Measurements from ENCODE around the gene CTBP1. TPM values are rescaled to one million over a fixed set of nuclear protein-coding genes. Genes with fewer than 3 reads are reported as not detected.
A peak's percentile ranks its signal among the peaks of the same experiment; 100 is the strongest.

The CTBP1 gene
- total and polyA plus RNA-seq, 4 donors: 121 to 204 (median 138) TPM

DNA sequence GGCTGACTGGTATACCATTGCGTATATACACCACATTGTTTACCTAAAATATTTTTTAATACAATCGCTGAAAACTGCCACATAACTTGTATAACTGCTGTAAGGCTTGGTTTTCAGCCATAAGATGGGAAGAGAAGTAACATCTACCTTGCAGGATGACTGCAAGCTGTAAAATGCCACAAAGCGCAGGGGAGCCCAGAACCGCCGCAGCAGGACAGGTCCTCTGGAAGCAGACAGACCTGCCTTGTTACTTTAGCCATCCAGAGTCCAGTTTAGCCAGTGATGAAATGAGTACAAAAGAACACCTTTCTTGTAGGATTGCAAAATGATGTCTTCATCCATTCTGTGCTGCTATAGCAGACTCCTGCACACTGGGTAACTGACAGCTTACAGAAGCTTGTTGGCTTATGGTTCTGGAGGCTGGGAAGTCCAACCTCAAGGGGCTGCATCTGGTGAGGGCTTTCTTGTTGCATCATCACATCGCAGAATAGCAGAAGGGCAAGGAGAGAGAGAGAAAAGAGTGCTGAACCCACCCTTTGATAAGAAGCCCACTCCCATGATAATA, 4.1 kb upstream of the CTBP1 start:
- peaks cover 0 to 16% (median 4%) of the 10 kb centered on the region in 5 donors for H3K4me1 ChIP-seq (ENCODE audit: control insufficient read depth in 5 of 5, insufficient read depth in 5 of 5, low read length in 5 of 5)
- no peak for ATAC-seq (ENCODE audit: insufficient read depth, low FRiP score)
- H3K36me3 ChIP-seq (ENCODE audit: control insufficient read depth in 4 of 4, insufficient read depth in 4 of 4, low read length in 4 of 4): peaks cover 0 to 26% (median 4%) of the 10 kb centered on the region in 4 donors
- H3K4me3 ChIP-seq: no peak overlapping the region
- 97 to 98% methylated on average over 6 of the region's 6 CpGs for WGBS, 2 donors
- TF ChIP-seq CTCF (IDR thresholded peaks at IDR 0.05; ENCODE audit: control extremely low read depth, extremely low read depth): no peak
- no peak overlapping the region for H3K9ac ChIP-seq (ENCODE audit: insufficient read depth in 1 of 2, low read length in 2 of 2)
- H3K9me3 ChIP-seq (ENCODE audit: control insufficient read depth in 4 of 4, insufficient read depth in 3 of 4, low read length in 3 of 4): peaks cover 0 to 25% (median 2%) of the 10 kb centered on the region in 4 donors
- no peak for DNase-seq
- no peak overlapping the region for H3K27ac ChIP-seq (ENCODE audit: low read depth in 1 of 2, low read length in 1 of 2)
- H3K27me3 ChIP-seq (ENCODE audit: control insufficient read depth in 3 of 3, insufficient read depth in 3 of 3, low read length in 2 of 3): no peaks in the 10 kb centered on the region

- no peak overlapping the region for H3K27ac ChIP-seq (ENCODE audit: low read depth in 1 of 2, low read length in 1 of 2)
- H3K36me3 ChIP-seq (ENCODE audit: control insufficient read depth in 4 of 4, insufficient read depth in 4 of 4, low read length in 4 of 4): peaks cover 0 to 26% (median 4%) of the 10 kb centered on the region in 4 donors
- peaks cover 0 to 21% (median 2%) of the 10 kb centered on the region in 4 donors for H3K9me3 ChIP-seq (ENCODE audit: control insufficient read depth in 4 of 4, insufficient read depth in 3 of 4, low read length in 3 of 4)
- no peak overlapping the region for H3K4me3 ChIP-seq
- ATAC-seq (ENCODE audit: insufficient read depth, low FRiP score) (no peak), DNase-seq (no peak)
- H3K9ac ChIP-seq (ENCODE audit: insufficient read depth in 1 of 2, low read length in 2 of 2): no peak overlapping the region
- TF ChIP-seq CTCF (IDR thresholded peaks at IDR 0.05; ENCODE audit: control extremely low read depth, extremely low read depth): no peak
- no peaks in the 10 kb centered on the region for H3K27me3 ChIP-seq (ENCODE audit: control insufficient read depth in 3 of 3, insufficient read depth in 3 of 3, low read length in 2 of 3)
- 92 to 95% methylated on average over 11 of the region's 11 CpGs for WGBS, 2 donors
- peaks cover 4 to 20% (median 9%) of the 10 kb centered on the region in 5 donors for H3K4me1 ChIP-seq (ENCODE audit: control insufficient read depth in 5 of 5, insufficient read depth in 5 of 5, low read length in 5 of 5)
Observed at GRCh38 chr4:1251773-1252066, 2.8 kb upstream of the CTBP1 start.

DNA sequence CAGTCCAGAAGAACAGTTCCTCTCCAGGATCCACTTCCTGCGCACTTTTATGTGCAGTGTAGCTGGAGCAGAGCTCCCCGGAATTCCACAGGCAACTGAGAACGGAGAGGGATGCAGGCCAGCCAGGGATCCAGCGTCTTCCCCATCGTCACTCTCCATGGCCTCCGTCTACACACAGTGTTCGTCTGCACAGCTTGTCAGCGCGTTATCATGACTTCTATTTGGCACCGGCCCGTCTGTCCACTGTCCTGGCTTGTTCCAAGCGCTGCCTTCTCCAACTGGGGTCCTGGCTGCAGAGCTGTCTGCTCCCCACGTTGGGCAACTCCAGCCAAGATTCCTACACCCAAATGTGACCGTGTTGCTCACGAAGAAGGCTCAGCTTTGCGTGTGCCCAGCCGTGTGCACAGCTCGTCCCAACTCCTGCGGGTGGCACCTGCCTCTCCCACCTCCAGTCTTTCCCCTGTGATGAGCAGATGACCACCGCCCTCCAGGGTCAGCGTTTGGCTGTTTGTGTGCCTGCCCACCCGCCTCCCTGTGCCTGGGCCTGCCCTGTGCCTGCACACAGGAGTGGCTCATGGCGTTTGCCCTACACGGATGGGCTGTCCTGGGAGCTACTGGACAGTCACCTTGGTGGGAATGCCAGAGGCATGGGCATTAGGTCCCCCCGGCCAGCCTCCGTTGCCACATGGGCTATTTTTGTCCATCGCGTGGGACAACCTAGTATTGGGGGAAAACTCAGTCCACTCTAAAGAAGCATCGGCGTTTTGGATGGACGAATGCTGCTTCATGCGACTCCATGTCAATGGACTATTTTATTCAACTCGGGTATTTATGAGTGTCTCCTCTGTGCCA, 2.2 kb upstream of the CTBP1 start:
- Histone ChIP-seq H3K9ac (ENCODE audit: insufficient read depth in 1 of 2, low read length in 2 of 2) (no peak overlapping the region), H3K27me3 (ENCODE audit: control insufficient read depth in 3 of 3, insufficient read depth in 3 of 3, low read length in 2 of 3) (no peaks in the 10 kb centered on the region), H3K4me3 (no peak overlapping the region), H3K36me3 (ENCODE audit: control insufficient read depth in 4 of 4, insufficient read depth in 4 of 4, low read length in 4 of 4) (peaks cover 0 to 26% (median 4%) of the 10 kb centered on the region in 4 donors), H3K27ac (ENCODE audit: low read depth in 1 of 2, low read length in 1 of 2) (peak overlapping the region in 1 of 2 donors; percentile 98), H3K4me1 (ENCODE audit: control insufficient read depth in 5 of 5, insufficient read depth in 5 of 5, low read length in 5 of 5) (peaks cover 5 to 25% (median 15%) of the 10 kb centered on the region in 5 donors), H3K9me3 (ENCODE audit: control insufficient read depth in 4 of 4, insufficient read depth in 3 of 4, low read length in 3 of 4) (peaks cover 0 to 20% (median 2%) of the 10 kb centered on the region in 4 donors)
- ATAC-seq (ENCODE audit: insufficient read depth, low FRiP score) (no peak), DNase-seq (no peak)
- TF ChIP-seq CTCF (IDR thresholded peaks at IDR 0.05; ENCODE audit: control extremely low read depth, extremely low read depth): no peak
- WGBS, 2 donors: 98% methylated on average over 33 of the region's 33 CpGs
